ENCODE measurements around the gene POC1B.

POC1B gene

GRCh38 chr12:89456565-89456964 is 69.3 kb downstream of the POC1B start:
- no peak overlapping the region for H3K27ac ChIP-seq
- TF ChIP-seq CTCF (IDR thresholded peaks at IDR 0.05), result no peak
- H3K4me3 ChIP-seq (ENCODE audit: low read depth in 1 of 2, low read length in 1 of 2), result no peak overlapping the region
- peaks cover 25 to 27% of the 10 kb centered on the region in 2 experiments for H3K4me1 ChIP-seq (ENCODE audit: control insufficient read depth in 1 of 2, insufficient read depth in 1 of 2, low read depth in 1 of 2, low read length in 1 of 2)
- H3K9me3 ChIP-seq, result no peaks in the 10 kb centered on the region
- no peaks in the 10 kb centered on the region for H3K27me3 ChIP-seq
- H3K36me3 ChIP-seq, result no peaks in the 10 kb centered on the region

- H3K27ac ChIP-seq, result no peak overlapping the region
- no peaks in the 10 kb centered on the region for H3K9me3 ChIP-seq
- no peak for TF ChIP-seq CTCF (IDR thresholded peaks at IDR 0.05)
- no peak overlapping the region for H3K4me3 ChIP-seq (ENCODE audit: low read depth in 1 of 2, low read length in 1 of 2)
- no peaks in the 10 kb centered on the region for H3K27me3 ChIP-seq
- peaks cover 26 to 28% of the 10 kb centered on the region in 2 experiments for H3K4me1 ChIP-seq (ENCODE audit: control insufficient read depth in 1 of 2, insufficient read depth in 1 of 2, low read depth in 1 of 2, low read length in 1 of 2)
- H3K36me3 ChIP-seq, result no peaks in the 10 kb centered on the region
These were observed 71.6 kb downstream of the POC1B start for GRCh38 chr12:89454080-89454848.

GRCh38 chr12:89453121-89453978 is 72.5 kb downstream of the POC1B start:
- Histone ChIP-seq H3K9me3 (no peaks in the 10 kb centered on the region), H3K4me3 (ENCODE audit: low read depth in 1 of 2, low read length in 1 of 2) (no peak overlapping the region), H3K27ac (peak overlapping the region; percentile 38), H3K36me3 (no peaks in the 10 kb centered on the region), H3K27me3 (no peaks in the 10 kb centered on the region), H3K4me1 (ENCODE audit: control insufficient read depth in 1 of 2, insufficient read depth in 1 of 2, low read depth in 1 of 2, low read length in 1 of 2) (peaks cover 26 to 28% of the 10 kb centered on the region in 2 experiments)
- TF ChIP-seq CTCF (IDR thresholded peaks at IDR 0.05), result no peak

- Histone ChIP-seq H3K4me3 (ENCODE audit: low read depth in 1 of 2, low read length in 1 of 2) (no peak overlapping the region), H3K4me1 (ENCODE audit: control insufficient read depth in 1 of 2, insufficient read depth in 1 of 2, low read depth in 1 of 2, low read length in 1 of 2) (peaks cover 26 to 28% of the 10 kb centered on the region in 2 experiments), H3K27ac (peak overlapping the region; percentile 47), H3K9me3 (no peaks in the 10 kb centered on the region), H3K27me3 (no peaks in the 10 kb centered on the region), H3K36me3 (no peaks in the 10 kb centered on the region)
- TF ChIP-seq CTCF (IDR thresholded peaks at IDR 0.05), result no peak
These were observed 74.0 kb downstream of the POC1B start for GRCh38 chr12:89451841-89452251.

GRCh38 chr12:89450907-89451306 is 74.9 kb downstream of the POC1B start:
- H3K4me3 ChIP-seq (ENCODE audit: low read depth in 1 of 2, low read length in 1 of 2), result no peak overlapping the region
- H3K4me1 ChIP-seq (ENCODE audit: control insufficient read depth in 1 of 2, insufficient read depth in 1 of 2, low read depth in 1 of 2, low read length in 1 of 2), result peaks cover 26 to 28% of the 10 kb centered on the region in 2 experiments
- no peaks in the 10 kb centered on the region for H3K9me3 ChIP-seq
- TF ChIP-seq CTCF (IDR thresholded peaks at IDR 0.05), result no peak
- no peak overlapping the region for H3K27ac ChIP-seq
- H3K27me3 ChIP-seq, result no peaks in the 10 kb centered on the region
- H3K36me3 ChIP-seq, result no peaks in the 10 kb centered on the region
